Heart left ventricle (tissue), 16 donors: ENCODE measurements around the gene XPO6. TPM values are rescaled to one million over a fixed set of nuclear protein-coding genes. Genes with fewer than 3 reads are reported as not detected.
A peak's percentile ranks its signal among the peaks of the same experiment; 100 is the strongest.

Experiments
- ATAC-seq, 4 donors: fragments of 200-7000 bp; cut with Tn5 transposase; one replicate each; pipeline ENCODE4 v1.9.1; 2020 to 2022; ENCODE audit warnings: moderate library complexity in 4 of 4, mild to moderate bottlenecking in 3 of 4, moderate number of reproducible peaks in 1 of 4
- DNase-seq, 5 donors: peaks; one replicate each; pipeline ENCODE4 v3.0.0-alpha.2; 2020
- H3K27ac ChIP-seq, 12 donors: fragments of 200-600 bp; sonication (generic) in 4 of 12; one replicate each; pipeline versions ENCODE4 v1.5.0 to v1.8.0; 2016 to 2022; ENCODE audit warnings: mild to moderate bottlenecking in 2 of 12
- H3K27me3 ChIP-seq, 9 donors: fragments of 200-600 bp; sonication (generic) in 2 of 9; one replicate each; pipeline versions ENCODE4 v1.5.1 to v1.8.0; 2016 to 2022; ENCODE audit warnings: mild to moderate bottlenecking in 3 of 9
- H3K36me3 ChIP-seq, 9 donors: fragments of 200-600 bp; sonication (generic) in 2 of 9; one replicate each; pipeline versions ENCODE4 v1.5.0 to v1.8.0; 2018 to 2022; ENCODE audit warnings: mild to moderate bottlenecking in 2 of 9
- H3K4me1 ChIP-seq, 12 donors: fragments of 200-600 bp; sonication (generic) in 4 of 12; one replicate each; pipeline versions ENCODE4 v1.5.0 to v1.8.0; 2016 to 2022; ENCODE audit warnings: mild to moderate bottlenecking in 3 of 12
- H3K4me3 ChIP-seq, 12 donors: fragments of 200-600 bp; sonication (generic) in 4 of 12; one replicate each; pipeline versions ENCODE4 v1.5.0 to v1.8.0; 2017 to 2022; ENCODE audit warnings: mild to moderate bottlenecking in 9 of 12, moderate library complexity in 4 of 12
- H3K9me3 ChIP-seq, 12 donors: fragments of 200-600 bp; sonication (generic) in 4 of 12; one replicate each; pipeline versions ENCODE4 v1.5.0 to v1.8.0; 2016 to 2022; ENCODE audit warnings: mild to moderate bottlenecking in 1 of 12
- CTCF ChIP-seq, 12 donors: fragments of 200-600 bp; sonication (generic) in 4 of 12; IDR thresholded peaks; one replicate each; pipeline versions ENCODE4 v1.5.0 to v1.8.0; 2018 to 2022; ENCODE audit warnings: antibody characterized with exemption in 12 of 12, mild to moderate bottlenecking in 5 of 12
- POLR2A ChIP-seq, 2 donors: fragments of 450-650 bp; IDR thresholded peaks; one replicate each; pipeline ENCODE4 v1.6.1; 2017; ENCODE audit warnings: antibody characterized with exemption in 2 of 2, mild to moderate bottlenecking in 2 of 2, moderate library complexity in 2 of 2
- WGBS, 4 donors: extraction: QIAGEN DNeasy Blood & Tissue Kit in 2 of 4; methylation state at CpG; one replicate each; pipeline versions ENCODE4 v1.1.5 to v1.1.7; 2013 to 2018; 5-methylcytosine and 5-hydroxymethylcytosine counted together
- intact Hi-C, 10 donors: fragments of 100-400 bp; cut with DNase I; formaldehyde crosslinking; loops; one replicate each; pipeline versions ENCODE4 v1.11.1 to v1.14.2; 2022
- polyA plus RNA-seq, 2 donors: library from polyadenylated mRNA; stranded (reverse); fragments of 200-250 nt; gene quantifications; one replicate each; pipeline ENCODE4 v1.2.3, GENCODE V29; 2013
- total RNA-seq, 9 donors: library from RNA; depleted of rRNA in 2 of 9; stranded (reverse); fragments of >200 nt in 2 of 9; fragmentation: NEBNext Ultra II Directional in 3 of 9; extraction: Animal tissue kit (Norgen Biotek cat#: 25700) in 3 of 9; gene quantifications; one replicate each; pipeline versions ENCODE4 v1.1.0 to v1.2.4, GENCODE V29; 2016 to 2023
- donor health status: ischemic (EF 13 %, LVEDD 7.1; RV severe dilation, severe dysfunction).
- donor health status: healthy with polysubstance abuse.
- donor health status: DM: no; HTN: yes; CAD: no.
- donor health status: DM: no; HTN: no; CAD: no.
- donor health status: ischemic (EF 25% LVEDD 6.9; RV normal size, moderate dysfunction).
- donor health status: ischemic (EF 25% LVEDD 5.7; RV mildly dilated, moderate dysfunction).
- donor health status: healthy.
- donor health status: DM: yes; HTN: yes; CAD: no.
- donor health status: ischemic (EF 35%, LVEDD 5.7; RV mildly dilated, moderate dysfunction).
- donor health status: nonischemic (EF 11% LVEDD 7.7; RV severe dilation, severe dysfunction).
- donor health status: DM: yes; HTN: yes; CAD: no.
- donor health status: PGD.
- donor health status: ischemic (EF 29% LVEDD 5.4; RV normal size, mild dysfunction).
- donor health status: nonischemic (EF 23%, LVEDD 6.1; RV moderate dilation, normal function).

The XPO6 gene
- total and polyA plus RNA-seq, 11 donors, result 19.8 to 78.0 (median 33.0) TPM

DNA sequence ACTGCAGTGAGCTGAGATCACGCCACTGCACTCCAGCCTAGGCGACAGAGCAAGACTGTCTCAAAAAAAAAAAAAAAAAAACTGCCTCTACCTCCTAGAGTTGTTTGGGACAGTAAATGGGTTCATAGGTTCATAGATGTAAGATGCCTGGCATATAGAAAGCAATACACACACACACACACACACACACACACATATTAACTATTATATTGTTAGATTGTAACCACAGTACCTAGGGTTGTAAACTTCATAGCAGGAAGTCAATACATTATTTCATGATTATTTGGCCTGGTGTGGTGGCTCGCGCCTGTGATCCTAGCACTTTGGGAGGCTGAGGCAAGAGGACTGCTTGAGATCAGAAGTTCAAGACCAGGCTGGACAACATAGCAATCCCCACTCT lies 5.8 kb downstream of the XPO6 start:
- peaks cover 0 to 83% (median 56%) of the 10 kb centered on the region in 9 donors for H3K36me3 ChIP-seq
- ATAC-seq, result no peak
- H3K9me3 ChIP-seq, result no peaks in the 10 kb centered on the region

DNA sequence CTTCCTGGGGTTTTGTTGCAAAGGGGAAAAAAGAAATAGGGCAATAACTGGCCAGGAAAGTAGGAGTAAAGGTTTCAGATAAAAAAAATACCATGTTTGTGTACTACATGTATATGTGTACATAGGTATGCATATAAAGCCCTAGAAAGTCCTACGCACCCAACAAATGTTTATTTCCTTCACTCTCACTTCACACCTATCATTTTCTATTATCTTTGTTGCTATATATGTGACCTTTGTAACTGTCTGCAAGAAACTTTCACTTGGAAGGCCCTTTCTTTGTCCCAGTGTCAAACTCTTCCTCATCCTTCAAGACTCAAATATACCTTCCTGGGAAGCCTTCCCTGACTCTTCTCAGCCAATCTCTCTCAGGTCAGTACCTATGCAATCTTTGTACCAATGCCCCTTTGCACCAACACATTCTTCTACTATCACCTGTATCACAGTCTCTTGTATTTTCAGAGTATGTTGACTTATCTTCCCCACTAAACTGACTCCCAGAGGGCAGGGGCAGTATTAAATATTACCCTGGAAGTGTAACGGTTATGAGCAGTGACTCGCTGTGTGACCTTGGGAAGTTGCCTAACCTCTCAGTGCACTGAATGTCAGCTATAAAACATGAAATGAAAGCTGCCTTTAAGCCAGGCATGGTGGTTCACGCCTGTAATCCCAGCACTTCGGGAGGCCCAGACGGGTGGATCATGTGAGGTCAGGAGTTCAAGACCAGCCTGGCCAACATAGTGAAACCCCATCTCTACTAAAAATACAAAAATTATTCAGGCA lies 6.5 kb downstream of the XPO6 start:
- intact Hi-C loops, result no loop called here
- no peaks in the 10 kb centered on the region for H3K27me3 ChIP-seq
- WGBS, 4 donors, result 94 to 97% (median 96%) methylated on average over 6 of the region's 6 CpGs
- peak overlapping the region in 1 of 12 donors; percentile 66 for H3K27ac ChIP-seq
- no peaks in the 10 kb centered on the region for H3K9me3 ChIP-seq
- H3K4me1 ChIP-seq, result peaks cover 0 to 59% (median 10%) of the 10 kb centered on the region in 12 donors
- TF ChIP-seq CTCF (IDR thresholded peaks at IDR 0.05), result no peak
- TF ChIP-seq POLR2A (IDR thresholded peaks at IDR 0.05), result no peak
- DNase-seq (no peak), ATAC-seq (no peak)
- H3K36me3 ChIP-seq, result peaks cover 0 to 90% (median 59%) of the 10 kb centered on the region in 9 donors
- no peak overlapping the region for H3K4me3 ChIP-seq

More for the DNA sequence above, 5.8 kb downstream of the XPO6 start:
- peaks cover 0 to 66% (median 13%) of the 10 kb centered on the region in 12 donors for H3K4me1 ChIP-seq
- H3K27ac ChIP-seq, result no peak overlapping the region
- 91 to 100% (median 97%) methylated on average over 4 of the region's 4 CpGs for WGBS, 4 donors
- no peak for DNase-seq
- intact Hi-C loops, result no loop called here
- TF ChIP-seq POLR2A (IDR thresholded peaks at IDR 0.05) (no peak), CTCF (IDR thresholded peaks at IDR 0.05) (no peak)
- H3K27me3 ChIP-seq, result no peaks in the 10 kb centered on the region
- no peak overlapping the region for H3K4me3 ChIP-seq

DNA sequence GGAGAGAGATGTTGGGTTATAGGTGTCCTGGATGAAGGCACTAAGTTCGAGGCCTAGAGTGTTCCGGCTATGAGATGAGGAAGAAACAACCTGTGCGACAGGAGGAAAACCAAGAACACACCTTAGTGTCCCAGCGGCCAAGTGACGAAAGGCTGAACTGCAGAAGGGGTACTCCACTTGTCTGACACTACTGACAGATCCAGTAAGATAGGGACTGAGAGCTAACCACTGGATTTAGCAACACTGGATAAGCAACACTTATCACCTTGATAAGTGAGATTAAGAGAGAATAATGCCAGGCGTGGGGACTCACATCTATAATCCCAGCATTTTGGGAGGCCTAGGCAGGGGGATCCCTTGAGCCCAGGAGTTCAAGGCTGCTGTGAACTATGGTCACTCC lies 7.1 kb downstream of the XPO6 start:
- no peak for DNase-seq
- H3K4me3 ChIP-seq, result no peak overlapping the region
- peaks cover 0 to 52% (median 8%) of the 10 kb centered on the region in 12 donors for H3K4me1 ChIP-seq
- H3K36me3 ChIP-seq, result peaks cover 0 to 91% (median 64%) of the 10 kb centered on the region in 9 donors
- 74 to 86% (median 78%) methylated on average over 6 of the region's 6 CpGs for WGBS, 4 donors
- no peaks in the 10 kb centered on the region for H3K9me3 ChIP-seq
- no peaks in the 10 kb centered on the region for H3K27me3 ChIP-seq
- no peak for ATAC-seq
- H3K27ac ChIP-seq, result peak overlapping the region in 1 of 12 donors; percentile 66
- intact Hi-C loops, result no loop called here
- no peak for TF ChIP-seq CTCF (IDR thresholded peaks at IDR 0.05)
- TF ChIP-seq POLR2A (IDR thresholded peaks at IDR 0.05), result no peak

- Histone ChIP-seq H3K4me3 (no peak overlapping the region), H3K9me3 (no peaks in the 10 kb centered on the region), H3K27ac (peak overlapping the region in 1 of 12 donors; percentile 66), H3K27me3 (no peaks in the 10 kb centered on the region), H3K4me1 (peaks cover 0 to 48% (median 7%) of the 10 kb centered on the region in 12 donors), H3K36me3 (peaks cover 0 to 88% (median 65%) of the 10 kb centered on the region in 9 donors)
- ATAC-seq, result peak in 2 of 4 donors; percentile 41
- TF ChIP-seq CTCF (IDR thresholded peaks at IDR 0.05) (no peak), POLR2A (IDR thresholded peaks at IDR 0.05) (no peak)
- 49 to 78% (median 73%) methylated on average over 4 of the region's 4 CpGs for WGBS, 4 donors
- DNase-seq, result peak in 1 of 5 donors; percentile 30
- intact Hi-C loops, result no loop called here
Observed at GRCh38 chr16:28204204-28204603, 7.6 kb downstream of the XPO6 start.
